Measurements from ENCODE around the gene EEF1AKMT3.
A peak's percentile ranks its signal among the peaks of the same experiment; 100 is the strongest.

Gene EEF1AKMT3

DNA sequence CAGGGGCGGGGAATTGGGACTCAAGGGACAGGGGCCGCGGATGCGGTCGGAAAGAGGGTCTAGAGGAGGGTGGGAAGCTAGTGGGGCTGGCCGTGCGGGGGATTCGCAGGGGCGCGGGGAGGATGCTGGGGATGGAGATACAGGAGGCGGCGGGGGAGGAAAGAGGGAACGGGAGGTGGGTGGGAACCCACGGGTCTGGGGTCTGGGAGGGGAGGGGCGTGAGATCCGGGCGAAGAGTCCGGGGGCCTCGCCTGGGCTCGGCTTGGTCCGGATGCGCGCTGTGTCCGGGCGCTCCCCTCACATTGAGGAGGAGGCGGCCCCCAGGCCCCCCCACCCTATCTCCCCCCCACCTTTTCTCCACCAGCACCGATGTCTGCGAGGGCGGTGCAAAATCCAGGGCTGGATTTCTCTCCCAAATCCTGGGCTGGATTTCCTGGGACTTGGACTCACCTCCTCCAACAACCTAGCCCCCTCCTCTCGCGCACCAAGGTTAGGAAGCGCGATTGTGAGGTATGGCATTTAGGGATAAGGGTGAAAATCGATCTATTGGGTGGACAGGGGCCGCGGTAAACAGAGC lies 33.7 kb upstream of the EEF1AKMT3 start, which contains the start of gene AGAP2:
AGAP2 (minus strand) TSS at position 82 of the 577 bp plus-strand sequence. CDS start 496 bp downstream, outside the sequence.
- Histone ChIP-seq H3K4me1 (peaks cover 14% of the 10 kb centered on the region), H3K9me3 (ENCODE audit: control insufficient read depth, low read length) (no peaks in the 10 kb centered on the region), H3K27ac (no peak within 1 kb of the TSS)

DNA sequence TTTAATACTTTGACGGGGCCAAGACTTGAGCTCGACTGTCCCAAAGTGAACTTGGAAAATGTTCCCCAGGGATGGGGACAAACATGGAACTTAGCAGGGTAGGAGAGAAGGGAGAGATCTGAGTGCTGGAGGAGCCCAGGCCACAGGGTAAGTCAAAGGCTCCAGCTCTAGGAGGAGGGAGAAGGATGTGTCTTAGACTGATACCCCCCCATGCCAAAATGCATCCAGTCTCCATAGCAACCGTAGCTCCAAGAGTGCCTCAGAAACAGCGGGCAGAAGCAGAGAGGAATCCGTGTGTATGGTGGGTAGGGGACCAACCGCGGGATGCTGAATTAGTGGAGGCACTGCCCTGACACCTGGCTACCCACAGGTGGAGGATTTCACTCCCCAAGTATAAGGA lies 33.0 kb upstream of the EEF1AKMT3 start:
- H3K27ac ChIP-seq, result no peak overlapping the region
- no peak overlapping the region for H3K9ac ChIP-seq
- no peaks in the 10 kb centered on the region for H3K79me2 ChIP-seq
- peaks cover 19% of the 10 kb centered on the region for H3K4me1 ChIP-seq
- TF ChIP-seq, protein P1, sequence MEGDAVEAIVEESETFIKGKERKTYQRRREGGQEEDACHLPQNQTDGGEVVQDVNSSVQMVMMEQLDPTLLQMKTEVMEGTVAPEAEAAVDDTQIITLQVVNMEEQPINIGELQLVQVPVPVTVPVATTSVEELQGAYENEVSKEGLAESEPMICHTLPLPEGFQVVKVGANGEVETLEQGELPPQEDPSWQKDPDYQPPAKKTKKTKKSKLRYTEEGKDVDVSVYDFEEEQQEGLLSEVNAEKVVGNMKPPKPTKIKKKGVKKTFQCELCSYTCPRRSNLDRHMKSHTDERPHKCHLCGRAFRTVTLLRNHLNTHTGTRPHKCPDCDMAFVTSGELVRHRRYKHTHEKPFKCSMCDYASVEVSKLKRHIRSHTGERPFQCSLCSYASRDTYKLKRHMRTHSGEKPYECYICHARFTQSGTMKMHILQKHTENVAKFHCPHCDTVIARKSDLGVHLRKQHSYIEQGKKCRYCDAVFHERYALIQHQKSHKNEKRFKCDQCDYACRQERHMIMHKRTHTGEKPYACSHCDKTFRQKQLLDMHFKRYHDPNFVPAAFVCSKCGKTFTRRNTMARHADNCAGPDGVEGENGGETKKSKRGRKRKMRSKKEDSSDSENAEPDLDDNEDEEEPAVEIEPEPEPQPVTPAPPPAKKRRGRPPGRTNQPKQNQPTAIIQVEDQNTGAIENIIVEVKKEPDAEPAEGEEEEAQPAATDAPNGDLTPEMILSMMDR (IDR thresholded peaks at IDR 0.05), result no peak
- H3K4me2 ChIP-seq (ENCODE audit: low read length), result no peak overlapping the region
- H3K4me3 ChIP-seq (ENCODE audit: low read depth, low read length), result no peak overlapping the region
- no peaks in the 10 kb centered on the region for H3K36me3 ChIP-seq (ENCODE audit: control insufficient read depth, insufficient read depth, low read length)
- H2AFZ ChIP-seq, result no peak overlapping the region
- H3K9me3 ChIP-seq (ENCODE audit: control insufficient read depth, low read length), result no peaks in the 10 kb centered on the region
- H3K27me3 ChIP-seq (ENCODE audit: control insufficient read depth, insufficient read depth, low read length), result no peaks in the 10 kb centered on the region

More for the DNA sequence above, 33.7 kb upstream of the EEF1AKMT3 start, which contains the start of gene AGAP2:
- H2AFZ ChIP-seq, result peak within 1 kb of the TSS; percentile 53
- H3K4me2 ChIP-seq (ENCODE audit: low read length), result peak within 1 kb of the TSS; percentile 45
- no peaks in the 10 kb centered on the region for H3K79me2 ChIP-seq
- H3K9ac ChIP-seq, result no peak within 1 kb of the TSS
- H3K36me3 ChIP-seq (ENCODE audit: control insufficient read depth, insufficient read depth, low read length), result no peaks in the 10 kb centered on the region
- no peaks in the 10 kb centered on the region for H3K27me3 ChIP-seq (ENCODE audit: control insufficient read depth, insufficient read depth, low read length)
- no peak within 1 kb of the TSS for H3K4me3 ChIP-seq (ENCODE audit: low read depth, low read length)
- TF ChIP-seq, protein P1 (IDR thresholded peaks at IDR 0.05), result no peak

DNA sequence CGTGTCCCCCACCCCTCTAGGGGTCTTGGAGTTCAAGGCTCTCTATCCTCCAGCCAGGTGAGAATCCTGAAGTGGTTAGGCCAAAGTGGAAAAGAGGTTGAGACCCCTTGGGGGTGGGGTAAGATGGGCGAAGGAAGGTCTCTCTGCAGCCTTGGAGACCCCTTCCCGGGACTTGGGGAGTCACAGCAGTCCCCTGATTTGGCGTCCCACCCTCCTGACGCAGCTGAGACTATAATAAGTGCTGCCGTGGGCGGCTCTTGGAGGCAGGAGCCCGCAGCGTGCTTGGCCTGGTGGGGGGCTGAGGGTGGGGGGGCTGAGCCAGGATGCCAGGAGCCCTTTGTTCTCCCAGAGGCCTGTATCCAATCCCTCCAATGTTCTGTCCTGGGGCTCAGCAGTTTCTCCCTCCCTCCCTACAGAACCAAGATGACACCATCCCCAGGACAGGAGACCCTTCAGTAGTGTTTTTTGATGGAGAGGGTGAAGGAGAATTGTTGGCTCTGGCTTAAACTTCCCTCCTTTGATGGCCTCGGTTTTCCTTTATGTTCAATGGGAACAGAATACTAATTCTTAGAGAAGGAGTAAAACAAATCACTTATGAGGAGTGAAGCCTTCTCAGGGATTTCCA lies 32.4 kb upstream of the EEF1AKMT3 start:
- no peak overlapping the region for H3K27ac ChIP-seq
- H3K9ac ChIP-seq, result no peak overlapping the region
- peaks cover 19% of the 10 kb centered on the region for H3K4me1 ChIP-seq
- no peak overlapping the region for H2AFZ ChIP-seq
- H3K9me3 ChIP-seq (ENCODE audit: control insufficient read depth, low read length), result no peaks in the 10 kb centered on the region
- TF ChIP-seq, protein P1 (IDR thresholded peaks at IDR 0.05), result no peak
- no peak overlapping the region for H3K4me2 ChIP-seq (ENCODE audit: low read length)
- H3K79me2 ChIP-seq, result no peaks in the 10 kb centered on the region
- H3K27me3 ChIP-seq (ENCODE audit: control insufficient read depth, insufficient read depth, low read length), result no peaks in the 10 kb centered on the region
- H3K4me3 ChIP-seq (ENCODE audit: low read depth, low read length), result no peak overlapping the region
- H3K36me3 ChIP-seq (ENCODE audit: control insufficient read depth, insufficient read depth, low read length), result no peaks in the 10 kb centered on the region

DNA sequence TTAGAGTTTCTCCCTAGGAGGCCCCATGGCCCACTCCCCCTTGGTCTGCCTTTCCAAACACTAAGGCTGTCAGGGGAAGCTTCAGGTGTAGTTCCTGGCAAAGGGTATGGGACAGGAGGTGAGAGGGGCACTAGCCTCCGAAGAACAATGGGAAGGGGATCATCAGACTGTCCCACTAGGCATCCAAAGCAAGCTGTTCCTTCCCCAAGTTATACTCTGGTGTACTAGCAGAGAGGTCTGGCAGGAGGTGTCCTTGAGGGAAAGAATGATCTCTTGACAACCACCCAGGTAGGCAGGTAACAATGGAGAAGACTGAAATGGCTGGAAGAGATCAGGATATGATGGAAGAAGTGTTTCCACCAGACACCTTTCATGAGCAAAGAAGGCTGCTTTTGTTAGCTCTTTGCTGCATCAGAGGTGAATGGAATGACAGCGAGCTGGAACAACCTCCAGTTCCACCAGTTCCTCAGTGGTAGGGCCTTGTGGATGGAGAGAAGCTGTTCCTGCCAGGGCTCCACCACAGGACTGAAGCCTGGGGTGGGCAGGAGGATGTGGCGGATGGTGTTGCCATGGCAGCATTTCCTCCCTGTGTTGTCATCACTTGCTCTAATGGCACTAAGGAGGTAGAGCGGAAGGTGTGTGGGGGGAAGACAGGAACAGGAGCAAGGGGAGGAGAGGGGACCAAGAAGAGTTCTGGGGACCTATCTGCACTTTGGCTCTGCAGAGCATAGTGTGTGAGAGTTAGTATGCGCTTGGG lies 31.6 kb upstream of the EEF1AKMT3 start:
- no peaks in the 10 kb centered on the region for H3K27me3 ChIP-seq (ENCODE audit: control insufficient read depth, insufficient read depth, low read length)
- TF ChIP-seq, protein P1 (IDR thresholded peaks at IDR 0.05), result no peak

More for the DNA sequence above, 31.6 kb upstream of the EEF1AKMT3 start:
- H3K9me3 ChIP-seq (ENCODE audit: control insufficient read depth, low read length), result no peaks in the 10 kb centered on the region
- no peak overlapping the region for H2AFZ ChIP-seq
- H3K4me1 ChIP-seq, result peaks cover 21% of the 10 kb centered on the region
- H3K27ac ChIP-seq, result peak overlapping the region; percentile 21
- no peaks in the 10 kb centered on the region for H3K36me3 ChIP-seq (ENCODE audit: control insufficient read depth, insufficient read depth, low read length)
- no peak overlapping the region for H3K4me3 ChIP-seq (ENCODE audit: low read depth, low read length)
- H3K9ac ChIP-seq, result no peak overlapping the region
- no peak overlapping the region for H3K4me2 ChIP-seq (ENCODE audit: low read length)
- H3K79me2 ChIP-seq, result no peaks in the 10 kb centered on the region

All from parathyroid adenoma (tissue), 2 donors.